IPS-20b (cell line): Measurements from ENCODE around the gene ADARB2.

Experiments
- H3K27ac ChIP-seq: one replicate; pipeline ENCODE4 v1.5.1; 2013; ENCODE audit warnings: low read length
- H3K27me3 ChIP-seq: 2 replicates; pipeline ENCODE4 v1.6.1; 2013; ENCODE audit warnings: mild to moderate bottlenecking, low read length, inconsistent platforms; ENCODE audit not compliant: insufficient read depth
- H3K36me3 ChIP-seq: 2 replicates; pipeline ENCODE4 v1.6.1; 2013; ENCODE audit warnings: low read depth, mild to moderate bottlenecking, inconsistent platforms, low read length, moderate library complexity; ENCODE audit not compliant: insufficient read depth
- H3K4me1 ChIP-seq: 2 replicates; pipeline ENCODE4 v1.6.1; 2013; ENCODE audit warnings: mild to moderate bottlenecking, control low read depth, inconsistent platforms, low read length, moderate library complexity; ENCODE audit not compliant: insufficient read depth
- H3K4me3 ChIP-seq: 2 replicates; pipeline ENCODE4 v1.5.1; 2013; ENCODE audit warnings: mild to moderate bottlenecking, low read length, inconsistent platforms
- H3K9ac ChIP-seq: 2 replicates; pipeline ENCODE4 v1.6.1; 2013; ENCODE audit warnings: low read depth, mild to moderate bottlenecking, inconsistent platforms, low read length, moderate library complexity
- H3K9me3 ChIP-seq: 2 replicates; pipeline ENCODE4 v1.6.1; 2013; ENCODE audit warnings: mild to moderate bottlenecking, low read depth, low read length, inconsistent platforms; ENCODE audit not compliant: insufficient read depth

Gene ADARB2

GRCh38 chr10:1660815-1661214 lies 76.5 kb downstream of the ADARB2 start:
- Histone ChIP-seq H3K4me1 (no peaks in the 10 kb centered on the region; the same call in 1 of the 2 replicates), H3K4me3 (no peak overlapping the region), H3K9me3 (no peaks in the 10 kb centered on the region), H3K27ac (no peak overlapping the region), H3K36me3 (no peaks in the 10 kb centered on the region), H3K27me3 (no peaks in the 10 kb centered on the region), H3K9ac (no peak overlapping the region)

- H3K9me3 ChIP-seq, result no peaks in the 10 kb centered on the region
- no peak overlapping the region for H3K4me3 ChIP-seq
- no peak overlapping the region for H3K9ac ChIP-seq
- H3K27ac ChIP-seq, result no peak overlapping the region
- no peaks in the 10 kb centered on the region for H3K36me3 ChIP-seq
- no peaks in the 10 kb centered on the region; the same call in 1 of the 2 replicates for H3K4me1 ChIP-seq
- H3K27me3 ChIP-seq, result no peaks in the 10 kb centered on the region
These were observed 76.9 kb downstream of the ADARB2 start for GRCh38 chr10:1660386-1660785.

- H3K27me3 ChIP-seq, result no peaks in the 10 kb centered on the region
- H3K36me3 ChIP-seq, result no peaks in the 10 kb centered on the region
- H3K4me1 ChIP-seq, result no peaks in the 10 kb centered on the region; the same call in 1 of the 2 replicates
- no peak overlapping the region for H3K27ac ChIP-seq
- H3K9ac ChIP-seq, result no peak overlapping the region
- no peaks in the 10 kb centered on the region for H3K9me3 ChIP-seq
- H3K4me3 ChIP-seq, result no peak overlapping the region
These were observed 78.0 kb downstream of the ADARB2 start for GRCh38 chr10:1659221-1659791.

- Histone ChIP-seq H3K27me3 (no peaks in the 10 kb centered on the region), H3K9ac (no peak overlapping the region), H3K27ac (no peak overlapping the region), H3K4me3 (no peak overlapping the region), H3K9me3 (no peaks in the 10 kb centered on the region), H3K36me3 (no peaks in the 10 kb centered on the region), H3K4me1 (no peaks in the 10 kb centered on the region; the same call in 1 of the 2 replicates)
These were observed 78.7 kb downstream of the ADARB2 start for GRCh38 chr10:1658658-1659057.

- Histone ChIP-seq H3K9me3 (no peaks in the 10 kb centered on the region), H3K36me3 (no peaks in the 10 kb centered on the region), H3K27ac (no peak overlapping the region), H3K9ac (no peak overlapping the region), H3K4me3 (no peak overlapping the region), H3K27me3 (no peaks in the 10 kb centered on the region), H3K4me1 (no peaks in the 10 kb centered on the region; the same call in 1 of the 2 replicates)
These were observed 79.8 kb downstream of the ADARB2 start for GRCh38 chr10:1657479-1657878.

- H3K36me3 ChIP-seq, result no peaks in the 10 kb centered on the region
- H3K9me3 ChIP-seq, result no peaks in the 10 kb centered on the region
- no peak overlapping the region for H3K27ac ChIP-seq
- no peaks in the 10 kb centered on the region for H3K27me3 ChIP-seq
- H3K4me1 ChIP-seq, result no peaks in the 10 kb centered on the region; the same call in 1 of the 2 replicates
- no peak overlapping the region for H3K4me3 ChIP-seq
- H3K9ac ChIP-seq, result no peak overlapping the region
These were observed 82.0 kb downstream of the ADARB2 start for GRCh38 chr10:1655367-1655766.

- no peak overlapping the region for H3K9ac ChIP-seq
- no peak overlapping the region for H3K4me3 ChIP-seq
- H3K27me3 ChIP-seq, result no peaks in the 10 kb centered on the region
- H3K9me3 ChIP-seq, result no peaks in the 10 kb centered on the region
- H3K27ac ChIP-seq, result no peak overlapping the region
- H3K4me1 ChIP-seq, result no peaks in the 10 kb centered on the region; the same call in 1 of the 2 replicates
- no peaks in the 10 kb centered on the region for H3K36me3 ChIP-seq
These were observed 82.4 kb downstream of the ADARB2 start for GRCh38 chr10:1654811-1655356.

- Histone ChIP-seq H3K36me3 (no peaks in the 10 kb centered on the region), H3K27ac (no peak overlapping the region), H3K27me3 (no peaks in the 10 kb centered on the region), H3K4me3 (no peak overlapping the region), H3K9ac (no peak overlapping the region), H3K9me3 (no peaks in the 10 kb centered on the region), H3K4me1 (no peaks in the 10 kb centered on the region; the same call in 1 of the 2 replicates)
These were observed 83.1 kb downstream of the ADARB2 start for GRCh38 chr10:1654247-1654646.

GRCh38 chr10:1653321-1653720 lies 84.0 kb downstream of the ADARB2 start:
- no peak overlapping the region for H3K27ac ChIP-seq
- no peaks in the 10 kb centered on the region for H3K9me3 ChIP-seq
- H3K27me3 ChIP-seq, result no peaks in the 10 kb centered on the region
- H3K4me3 ChIP-seq, result no peak overlapping the region
- no peaks in the 10 kb centered on the region for H3K4me1 ChIP-seq
- H3K9ac ChIP-seq, result no peak overlapping the region
- H3K36me3 ChIP-seq, result no peaks in the 10 kb centered on the region

GRCh38 chr10:1652151-1652550 lies 85.2 kb downstream of the ADARB2 start:
- Histone ChIP-seq H3K27me3 (no peaks in the 10 kb centered on the region), H3K9ac (no peak overlapping the region), H3K4me3 (no peak overlapping the region), H3K27ac (no peak overlapping the region), H3K9me3 (no peaks in the 10 kb centered on the region), H3K36me3 (no peaks in the 10 kb centered on the region), H3K4me1 (no peaks in the 10 kb centered on the region)

- H3K27ac ChIP-seq, result no peak overlapping the region
- H3K27me3 ChIP-seq, result no peaks in the 10 kb centered on the region
- no peak overlapping the region for H3K4me3 ChIP-seq
- H3K36me3 ChIP-seq, result no peaks in the 10 kb centered on the region
- no peaks in the 10 kb centered on the region for H3K9me3 ChIP-seq
- no peaks in the 10 kb centered on the region for H3K4me1 ChIP-seq
- H3K9ac ChIP-seq, result no peak overlapping the region
These were observed 85.9 kb downstream of the ADARB2 start for GRCh38 chr10:1651270-1651966.
